GM18499 (cell line): Measurements from ENCODE around the gene CAV1.
"Not testable (repeated sequence)": the region's sequence is repeated elsewhere in the genome, so short reads cannot be mapped to it uniquely, and the experiment has no call there.

Source experiments
- ATAC-seq: cut with Tn5 transposase; IDR thresholded peaks from one replicate; pipeline ENCODE4 v1.9.1; 2021; ENCODE audit warnings: moderate number of reproducible peaks; ENCODE audit not compliant: insufficient read depth, unreplicated experiment

CAV1 gene, protein sequence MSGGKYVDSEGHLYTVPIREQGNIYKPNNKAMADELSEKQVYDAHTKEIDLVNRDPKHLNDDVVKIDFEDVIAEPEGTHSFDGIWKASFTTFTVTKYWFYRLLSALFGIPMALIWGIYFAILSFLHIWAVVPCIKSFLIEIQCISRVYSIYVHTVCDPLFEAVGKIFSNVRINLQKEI

DNA sequence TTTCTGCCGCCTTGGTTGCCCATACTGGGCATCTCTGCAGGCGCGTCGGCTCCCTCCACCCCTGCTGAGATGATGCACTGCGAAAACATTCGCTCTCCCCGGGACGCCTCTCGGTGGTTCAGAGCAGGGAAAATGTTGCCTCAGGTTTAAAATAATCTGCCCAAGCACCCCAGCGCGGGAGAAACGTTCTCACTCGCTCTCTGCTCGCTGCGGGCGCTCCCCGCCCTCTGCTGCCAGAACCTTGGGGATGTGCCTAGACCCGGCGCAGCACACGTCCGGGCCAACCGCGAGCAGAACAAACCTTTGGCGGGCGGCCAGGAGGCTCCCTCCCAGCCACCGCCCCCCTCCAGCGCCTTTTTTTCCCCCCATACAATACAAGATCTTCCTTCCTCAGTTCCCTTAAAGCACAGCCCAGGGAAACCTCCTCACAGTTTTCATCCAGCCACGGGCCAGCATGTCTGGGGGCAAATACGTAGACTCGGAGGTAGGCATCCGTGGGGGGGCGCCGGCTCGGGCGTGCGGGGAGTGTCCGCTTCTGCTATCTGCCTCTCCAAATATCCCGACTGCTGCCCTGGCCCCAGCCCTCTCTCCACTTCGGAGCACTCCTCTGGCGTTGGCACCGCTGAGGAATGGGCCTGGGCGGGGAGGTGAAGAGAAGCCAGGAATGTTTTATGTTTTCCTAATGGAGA is at the start of gene CAV1:
TSS of gene CAV1 (plus strand) at position 428 of the 689 bp plus-strand sequence. CDS start at position 455, 27 bp downstream.
- ATAC-seq, result no peak

GRCh38 chr7:116477625-116478024 is 47.2 kb upstream of the CAV1 start:
- ATAC-seq, result no peak

DNA sequence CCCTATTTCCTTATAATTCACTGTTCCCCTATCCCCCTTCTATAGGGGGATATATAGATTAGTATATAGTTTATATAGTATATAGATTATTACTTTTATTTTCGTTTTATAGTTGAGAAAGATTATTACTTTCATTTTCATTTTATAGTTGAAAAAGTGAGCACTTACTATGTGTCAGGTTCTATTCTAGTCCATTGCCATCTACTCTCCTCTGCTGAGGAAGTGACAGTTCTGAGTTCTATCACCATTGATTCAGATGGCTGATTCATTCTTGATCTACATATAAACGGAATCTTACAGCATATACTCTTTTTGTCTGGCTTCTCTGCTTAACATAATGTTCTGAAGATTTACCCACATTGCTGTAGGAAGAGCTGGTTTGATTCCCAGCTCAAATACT is 46.0 kb upstream of the CAV1 start:
- ATAC-seq, result no peak

DNA sequence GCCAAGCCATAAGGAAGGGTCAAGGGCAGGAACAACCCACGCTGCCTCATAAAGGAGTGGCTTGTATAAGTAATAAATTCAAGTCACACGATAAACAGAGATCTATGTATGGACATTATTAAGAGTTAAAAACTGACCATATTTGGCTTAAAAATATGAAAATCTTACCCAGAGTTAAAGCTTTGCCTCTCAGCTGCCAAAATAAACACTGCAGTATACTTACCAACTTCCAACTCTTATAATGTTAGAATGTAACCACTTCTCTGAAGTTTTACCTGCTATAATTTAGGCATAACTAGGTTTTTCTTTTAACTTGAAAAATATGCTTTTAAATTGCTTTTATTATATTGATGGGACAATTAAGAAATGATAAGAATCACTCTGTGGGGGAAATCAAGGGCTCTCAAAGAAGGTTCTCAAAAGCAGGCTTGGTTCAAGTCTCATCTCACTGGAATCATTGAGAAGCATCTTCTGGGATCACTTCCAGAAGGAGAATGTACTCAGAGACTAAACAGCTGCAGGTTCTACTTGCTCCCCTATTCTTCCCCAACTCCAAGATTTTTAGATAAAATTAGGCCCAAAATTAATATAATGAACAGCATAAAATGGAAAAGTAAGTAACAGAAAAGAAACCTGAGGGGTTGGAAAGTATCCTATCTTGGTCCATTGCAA is 41.4 kb upstream of the CAV1 start:
- no peak for ATAC-seq

GRCh38 chr7:116484389-116484788 is 40.4 kb upstream of the CAV1 start:
- not testable (repeated sequence) for ATAC-seq

DNA sequence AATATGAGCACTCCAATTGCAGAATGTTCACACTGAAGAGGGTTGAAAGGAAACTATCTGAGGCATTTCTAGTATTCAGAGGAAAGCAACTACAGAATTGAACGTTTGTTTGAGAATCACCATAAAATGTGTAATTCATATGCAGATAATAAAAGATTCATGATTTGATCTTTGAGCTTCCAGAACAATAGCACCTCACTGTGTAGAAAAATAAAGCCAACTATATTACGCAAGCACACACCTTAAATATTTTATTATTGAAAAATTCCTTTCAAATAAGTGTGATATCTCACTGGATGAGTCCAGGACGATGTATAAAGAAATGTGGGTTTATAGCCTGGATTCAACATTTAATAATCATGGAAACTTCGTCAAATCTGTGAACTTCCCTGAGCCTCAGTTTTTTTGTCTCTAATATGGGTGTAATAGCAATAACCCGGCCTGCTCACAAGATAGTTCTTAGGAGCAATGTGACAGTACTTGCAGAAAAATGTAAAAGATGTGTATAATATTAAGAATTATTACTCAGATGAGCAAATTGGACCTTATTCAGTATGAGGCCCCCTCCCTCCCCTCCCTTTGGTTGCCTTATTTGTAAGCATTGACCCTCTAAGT is 36.8 kb upstream of the CAV1 start:
- ATAC-seq, result no peak

GRCh38 chr7:116490351-116490750 is 34.5 kb upstream of the CAV1 start:
- ATAC-seq, result no peak

- ATAC-seq, result no peak
Observed at GRCh38 chr7:116491887-116492653, 32.8 kb upstream of the CAV1 start.

DNA sequence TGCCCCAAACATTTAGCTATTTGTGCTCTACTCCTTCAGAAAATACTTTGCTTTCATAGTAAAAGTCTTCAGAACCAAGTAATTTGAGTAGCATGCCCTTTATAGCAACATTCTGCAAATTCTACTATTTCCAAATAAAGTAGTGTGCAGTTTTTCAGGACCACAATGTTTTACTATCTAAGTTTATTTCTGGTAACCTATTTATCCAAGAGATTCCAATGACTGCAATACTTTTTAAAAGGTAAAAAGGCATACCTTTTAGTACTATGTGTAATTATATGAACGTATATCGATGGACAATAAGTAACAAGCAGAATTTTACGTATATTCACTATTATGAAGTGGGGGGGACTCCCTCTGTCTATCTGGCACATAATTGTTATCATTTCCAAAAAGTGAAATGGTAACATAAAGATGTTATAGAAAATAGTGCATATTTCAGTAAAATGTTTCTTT is 32.2 kb upstream of the CAV1 start:
- ATAC-seq, result no peak

GRCh38 chr7:116493449-116493848 is 31.4 kb upstream of the CAV1 start:
- no peak for ATAC-seq

- no peak for ATAC-seq
Observed at GRCh38 chr7:116494472-116494871, 30.4 kb upstream of the CAV1 start.

GRCh38 chr7:116495736-116496135 is 29.1 kb upstream of the CAV1 start:
- no peak for ATAC-seq

GRCh38 chr7:116496653-116497052 is 28.2 kb upstream of the CAV1 start:
- no peak for ATAC-seq

GRCh38 chr7:116497708-116498107 is 27.1 kb upstream of the CAV1 start:
- ATAC-seq, result no peak

GRCh38 chr7:116499168-116500077 is 25.4 kb upstream of the CAV1 start, which contains the start of gene CAV2:
CAV2 (plus strand) TSS chr7:116499738; CDS start chr7:116499782, 44 bp downstream.
- ATAC-seq, result no peak

- no peak for ATAC-seq
Observed at GRCh38 chr7:116500078-116500853, 24.6 kb upstream of the CAV1 start.

DNA sequence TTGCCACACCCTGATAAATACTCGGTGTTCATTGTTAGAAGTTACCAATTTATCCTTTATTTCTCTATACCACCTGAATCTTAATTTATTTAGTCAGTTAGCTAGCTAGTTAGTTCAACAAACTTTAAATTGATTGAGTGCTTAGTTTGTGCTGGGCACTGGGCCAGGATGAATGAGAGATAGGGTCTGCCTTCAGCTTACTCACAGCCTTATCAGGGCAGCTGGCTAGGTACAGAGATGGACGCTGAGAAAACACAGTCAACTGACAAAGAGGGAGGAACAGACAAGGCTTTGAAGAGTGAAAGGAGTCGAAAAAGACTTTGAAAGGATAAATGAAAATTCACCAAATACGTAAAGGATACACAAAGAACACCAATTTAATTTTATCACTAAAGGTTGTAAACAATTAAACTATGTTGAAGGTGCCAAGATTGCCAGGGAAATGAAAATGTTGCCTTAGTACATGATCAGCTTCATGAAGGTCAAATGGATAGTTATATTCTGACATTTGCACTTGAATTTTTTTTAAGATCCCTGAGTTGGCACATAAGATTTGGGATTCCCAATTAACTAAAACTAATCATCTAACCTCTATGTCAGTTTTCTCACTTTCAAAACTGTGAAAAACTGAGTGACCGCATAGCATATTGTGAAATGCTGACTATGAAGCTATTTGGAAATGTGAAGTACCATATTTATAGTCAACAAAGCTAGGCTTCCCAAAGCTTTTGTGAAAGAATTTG is 23.2 kb upstream of the CAV1 start:
- ATAC-seq, result no peak
